H9 (cell line): ENCODE results near the gene FLNC. TPM values are rescaled to one million over a fixed set of nuclear protein-coding genes. Genes with fewer than 3 reads are reported as not detected.

Experiments
- DNase-seq: peaks from one replicate; pipeline ENCODE4 v3.0.0-alpha.2; 2017
- H2AFZ ChIP-seq: one replicate; pipeline ENCODE4 v1.6.1; 2013; ENCODE audit warnings: mild to moderate bottlenecking, low read length, control low read depth, moderate library complexity
- H2AK5ac ChIP-seq: 2 replicates; pipeline ENCODE4 v1.6.1; 2013; ENCODE audit warnings: low read length, control low read depth, mixed read lengths; ENCODE audit not compliant: insufficient read length
- H2BK120ac ChIP-seq: one replicate; pipeline ENCODE4 v1.6.1; 2013; ENCODE audit warnings: low read depth, mild to moderate bottlenecking, low read length, control low read depth, inconsistent platforms; ENCODE audit not compliant: poor library complexity, severe bottlenecking
- H2BK12ac ChIP-seq: 2 replicates; pipeline ENCODE4 v1.6.1; 2013; ENCODE audit warnings: low read length, control low read depth, mixed read lengths, low read depth; ENCODE audit not compliant: insufficient read length
- H2BK15ac ChIP-seq: 2 replicates; pipeline ENCODE4 v1.6.1; 2013; ENCODE audit warnings: low read depth, low read length, control low read depth
- H2BK20ac ChIP-seq: one replicate; pipeline ENCODE4 v1.6.1; 2013; ENCODE audit warnings: low read depth, mild to moderate bottlenecking, low read length, control low read depth, inconsistent platforms; ENCODE audit not compliant: poor library complexity, severe bottlenecking
- H2BK5ac ChIP-seq: 2 replicates; pipeline ENCODE4 v1.6.1; 2013; ENCODE audit warnings: low read length, control low read depth, mixed read lengths; ENCODE audit not compliant: insufficient read length
- H3K14ac ChIP-seq: 2 replicates; pipeline ENCODE4 v1.6.1; 2013; ENCODE audit warnings: low read length, control low read depth; ENCODE audit not compliant: insufficient read depth
- H3K18ac ChIP-seq: 2 replicates; pipeline ENCODE4 v1.6.1; 2013; ENCODE audit warnings: low read depth, mild to moderate bottlenecking, mixed read lengths, low read length, control low read depth; ENCODE audit not compliant: insufficient read length
- H3K23ac ChIP-seq: 2 replicates; pipeline ENCODE4 v1.6.1; 2013; ENCODE audit warnings: low read length, control low read depth, mixed read lengths, low read depth; ENCODE audit not compliant: insufficient read length
- H3K23me2 ChIP-seq: 2 replicates; pipeline ENCODE4 v1.6.1; 2013; ENCODE audit warnings: low read depth, mild to moderate bottlenecking, mixed read lengths, low read length, control low read depth; ENCODE audit not compliant: insufficient read length, poor library complexity, severe bottlenecking
- H3K27ac ChIP-seq: 2 replicates; pipeline ENCODE4 v1.5.1; 2013; ENCODE audit warnings: low read length, control low read depth, mixed read lengths, low read depth; ENCODE audit not compliant: insufficient read length
- H3K27me3 ChIP-seq: 2 replicates; pipeline ENCODE4 v1.6.1; 2013; ENCODE audit warnings: low read length, control low read depth, inconsistent platforms; ENCODE audit not compliant: insufficient read depth
- H3K4ac ChIP-seq: 2 replicates; pipeline ENCODE4 v1.6.1; 2013; ENCODE audit warnings: low read depth, mild to moderate bottlenecking, control low read depth, inconsistent platforms, low read length, moderate library complexity
- H3K4me1 ChIP-seq: 2 replicates; pipeline ENCODE4 v1.6.1; 2013; ENCODE audit warnings: low read length, control low read depth, inconsistent platforms; ENCODE audit not compliant: insufficient read depth
- H3K4me2 ChIP-seq: 2 replicates; pipeline ENCODE4 v1.6.1; 2013; ENCODE audit warnings: low read length, control low read depth, mixed read lengths; ENCODE audit not compliant: insufficient read length, insufficient read depth
- H3K56ac ChIP-seq: 2 replicates; pipeline ENCODE4 v1.6.1; 2013; ENCODE audit warnings: low read depth, mild to moderate bottlenecking, mixed read lengths, low read length, control low read depth; ENCODE audit not compliant: insufficient read length
- H3K79me1 ChIP-seq: 2 replicates; pipeline ENCODE4 v1.6.1; 2013; ENCODE audit warnings: low read depth, mild to moderate bottlenecking, moderate library complexity, low read length, control low read depth, inconsistent platforms; ENCODE audit not compliant: insufficient read depth, poor library complexity, severe bottlenecking
- H3K79me2 ChIP-seq: 2 replicates; pipeline ENCODE4 v1.6.1; 2013; ENCODE audit warnings: low read length, control low read depth, inconsistent platforms; ENCODE audit not compliant: insufficient read depth
- H3K9ac ChIP-seq: 2 replicates; pipeline ENCODE4 v1.6.1; 2013; ENCODE audit warnings: low read length, control low read depth, mixed read lengths; ENCODE audit not compliant: insufficient read length; ENCODE audit errors: extremely low read depth
- H3K9me3 ChIP-seq: one replicate; pipeline ENCODE4 v1.6.1; 2013; ENCODE audit warnings: low read depth, low read length, inconsistent platforms; ENCODE audit not compliant: control insufficient read depth
- H3T11ph ChIP-seq: one replicate; pipeline ENCODE4 v1.6.1; 2013; ENCODE audit warnings: mild to moderate bottlenecking, low read length, control low read depth, inconsistent platforms
- H4K20me1 ChIP-seq: one replicate; pipeline ENCODE4 v1.6.1; 2013; ENCODE audit not compliant: control insufficient read depth, insufficient read length, insufficient read depth
- H4K5ac ChIP-seq: 2 replicates; pipeline ENCODE4 v1.6.1; 2013; ENCODE audit warnings: low read depth, mild to moderate bottlenecking, mixed read lengths, low read length, control low read depth; ENCODE audit not compliant: insufficient read length
- H4K8ac ChIP-seq: replicated peaks from 2 replicates; pipeline ENCODE4 v1.6.1; 2013; ENCODE audit warnings: low read length, control low read depth, mixed read lengths, low read depth; ENCODE audit not compliant: insufficient read length
- H4K91ac ChIP-seq: 2 replicates; pipeline ENCODE4 v1.6.1; 2013; ENCODE audit warnings: low read depth, mild to moderate bottlenecking, moderate library complexity, mixed read lengths, low read length, control low read depth; ENCODE audit not compliant: insufficient read length
- H3K27ac Mint-ChIP-seq, 3 experiments: 2 replicates in 2 of 3; 3 replicates in 1 of 3; pipeline ENCODE4 v1.8.0; 2020 to 2021; ENCODE audit warnings: mixed read lengths in 3 of 3, mild to moderate bottlenecking in 1 of 3, moderate library complexity in 1 of 3
- H3K27me3 Mint-ChIP-seq: 2 replicates; pipeline ENCODE4 v1.8.0; 2021; ENCODE audit warnings: low read depth, mild to moderate bottlenecking, moderate library complexity, mixed read lengths
- H3K36me3 Mint-ChIP-seq, 3 experiments: 2 replicates in 2 of 3; 3 replicates in 1 of 3; pipeline ENCODE4 v1.8.0; 2020 to 2021; ENCODE audit warnings: low read depth in 3 of 3, mixed read lengths in 3 of 3; ENCODE audit not compliant: insufficient read depth in 1 of 3
- H3K4me1 Mint-ChIP-seq, 2 experiments: 2 replicates each; pipeline ENCODE4 v1.8.0; 2020; ENCODE audit warnings: mixed read lengths in 2 of 2
- H3K4me3 Mint-ChIP-seq, 2 experiments: 2 replicates in 1 of 2; 3 replicates in 1 of 2; pipeline ENCODE4 v1.8.0; 2020 to 2021; ENCODE audit warnings: mild to moderate bottlenecking in 2 of 2, mixed read lengths in 2 of 2, moderate library complexity in 1 of 2
- H3K9me3 Mint-ChIP-seq, 2 experiments: 2 replicates in 1 of 2; 3 replicates in 1 of 2; pipeline ENCODE4 v1.8.0; 2020; ENCODE audit warnings: mild to moderate bottlenecking in 2 of 2, mixed read lengths in 2 of 2, moderate library complexity in 1 of 2
- whole genome bisulfite sequencing: extraction: QIAGEN DNeasy Blood & Tissue Kit; methylation state at CpG from one replicate; pipeline ENCODE4 v1.1.7; 2013; ENCODE audit warnings: missing lambda C conversion rate, low lambda C conversion rate, mixed read lengths; ENCODE audit not compliant: insufficient read length; ENCODE audit errors: extremely low coverage; 5-methylcytosine and 5-hydroxymethylcytosine counted together
- total RNA-seq: library from RNA; stranded (reverse); gene quantifications from 2 replicates; pipeline ENCODE4 v1.2.1, GENCODE V29; 2021
- TF ChIP-seq, protein P1 (sequence below): fragments of 200-600 bp; sonication (generic); conservative IDR thresholded peaks from 3 replicates; pipeline ENCODE4 v1.8.0; 2021; ENCODE audit warnings: antibody characterized with exemption, mild to moderate bottlenecking

Gene FLNC
- total RNA-seq, 1 experiment from 2014 or later = 12.2 TPM

DNA sequence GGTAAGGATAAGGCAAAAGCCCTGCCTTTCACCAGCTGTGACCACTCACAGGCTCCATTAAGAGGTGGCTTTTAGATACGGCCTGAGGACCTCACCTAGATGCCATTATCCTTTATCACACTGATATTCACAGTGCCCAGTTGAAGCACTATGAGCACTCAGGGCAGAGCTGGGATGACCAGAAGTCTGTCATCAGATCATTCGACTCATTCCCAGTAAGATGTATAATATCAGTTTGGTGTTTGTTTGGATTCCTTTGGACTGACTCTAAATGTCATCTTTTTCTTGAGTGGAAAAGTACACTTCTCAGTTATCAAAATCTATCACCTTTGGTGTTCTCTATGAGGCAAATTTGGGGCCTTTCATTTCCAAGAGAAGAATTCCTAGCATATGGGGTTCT is 19.7 kb upstream of the FLNC start:
- H3K9me3 Mint-ChIP-seq = no peaks in the 10 kb centered on the region
- H4K5ac ChIP-seq = no peak overlapping the region
- H3K79me1 ChIP-seq = no peaks in the 10 kb centered on the region
- H3K4me2 ChIP-seq = no peak overlapping the region
- no peak overlapping the region for H3K56ac ChIP-seq
- H2BK120ac ChIP-seq = no peak overlapping the region
- no peak overlapping the region for H3K4me3 Mint-ChIP-seq
- H3K23ac ChIP-seq = no peak overlapping the region
- TF ChIP-seq, protein P1, sequence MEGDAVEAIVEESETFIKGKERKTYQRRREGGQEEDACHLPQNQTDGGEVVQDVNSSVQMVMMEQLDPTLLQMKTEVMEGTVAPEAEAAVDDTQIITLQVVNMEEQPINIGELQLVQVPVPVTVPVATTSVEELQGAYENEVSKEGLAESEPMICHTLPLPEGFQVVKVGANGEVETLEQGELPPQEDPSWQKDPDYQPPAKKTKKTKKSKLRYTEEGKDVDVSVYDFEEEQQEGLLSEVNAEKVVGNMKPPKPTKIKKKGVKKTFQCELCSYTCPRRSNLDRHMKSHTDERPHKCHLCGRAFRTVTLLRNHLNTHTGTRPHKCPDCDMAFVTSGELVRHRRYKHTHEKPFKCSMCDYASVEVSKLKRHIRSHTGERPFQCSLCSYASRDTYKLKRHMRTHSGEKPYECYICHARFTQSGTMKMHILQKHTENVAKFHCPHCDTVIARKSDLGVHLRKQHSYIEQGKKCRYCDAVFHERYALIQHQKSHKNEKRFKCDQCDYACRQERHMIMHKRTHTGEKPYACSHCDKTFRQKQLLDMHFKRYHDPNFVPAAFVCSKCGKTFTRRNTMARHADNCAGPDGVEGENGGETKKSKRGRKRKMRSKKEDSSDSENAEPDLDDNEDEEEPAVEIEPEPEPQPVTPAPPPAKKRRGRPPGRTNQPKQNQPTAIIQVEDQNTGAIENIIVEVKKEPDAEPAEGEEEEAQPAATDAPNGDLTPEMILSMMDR = no peak
- no peak overlapping the region for H3K27ac ChIP-seq
- H2BK20ac ChIP-seq = no peak overlapping the region
- H4K8ac ChIP-seq = no peak overlapping the region
- H3K27me3 Mint-ChIP-seq = no peaks in the 10 kb centered on the region
- peaks cover 0 to 2% of the 10 kb centered on the region in 2 experiments; a peak in 2 of 4 replicates for H3K4me1 Mint-ChIP-seq
- no peaks in the 10 kb centered on the region for H3K23me2 ChIP-seq
- H3K18ac ChIP-seq = no peak overlapping the region
- H3K4me1 ChIP-seq = 0 out of 2 replicates have a peak, but pooled peaks cover 3% of the 10 kb centered on the region
- no peak overlapping the region for H3T11ph ChIP-seq
- no peak overlapping the region for H2BK15ac ChIP-seq
- no peak overlapping the region for H3K14ac ChIP-seq
- H3K27me3 ChIP-seq = no peaks in the 10 kb centered on the region
- no peaks in the 10 kb centered on the region for H3K79me2 ChIP-seq
- H3K9me3 ChIP-seq = no peaks in the 10 kb centered on the region
- H2AFZ ChIP-seq = no peak overlapping the region
- no peaks in the 10 kb centered on the region for H4K20me1 ChIP-seq
- no peak for DNase-seq
- peaks cover 13 to 49% (median 27%) of the 10 kb centered on the region in 3 experiments for H3K36me3 Mint-ChIP-seq
- no peak overlapping the region for H2BK5ac ChIP-seq
- H2AK5ac ChIP-seq = no peak overlapping the region
- no CpG with 5 or more reads among the region's 2 CpGs for WGBS
- H3K27ac Mint-ChIP-seq = peak overlapping the region in 1 of 3 experiments; percentile 70; a peak in 1 of 7 replicates
- no peak overlapping the region for H2BK12ac ChIP-seq
- H3K9ac ChIP-seq = no peak overlapping the region
- H3K4ac ChIP-seq = no peak overlapping the region
- H4K91ac ChIP-seq = no peak overlapping the region
